Stomach (tissue), 4 donors: ENCODE data around the gene DNASE1L2.

Experiments used
- EP300 ChIP-seq: sonication (generic); formaldehyde crosslinking; IDR thresholded peaks from one replicate; pipeline ENCODE4 v1.6.1; 2017; ENCODE audit warnings: antibody characterized with exemption
- POLR2A ChIP-seq, 4 donors: fragments of 450-650 bp; IDR thresholded peaks; one replicate each; pipeline ENCODE4 v1.6.1; 2016; ENCODE audit warnings: antibody characterized with exemption in 4 of 4, control low read depth in 2 of 4, mild to moderate bottlenecking in 1 of 4, moderate library complexity in 1 of 4
- POLR2AphosphoS5 ChIP-seq, 3 donors: sonication (generic); formaldehyde crosslinking; IDR thresholded peaks; one replicate each; pipeline ENCODE4 v1.6.1; 2016; ENCODE audit warnings: antibody characterized with exemption in 3 of 3
- TF ChIP-seq, protein P1 (sequence below), 7 experiments: fragments of 450-650 bp in 4 of 7; fragments of 200-600 bp in 3 of 7; sonication (generic) in 3 of 7; IDR thresholded peaks; one replicate each; pipeline ENCODE4 v1.5.1; 2016 to 2019; ENCODE audit warnings: antibody characterized with exemption in 7 of 7, control low read depth in 2 of 7, mild to moderate bottlenecking in 1 of 7

GRCh38 chr16:2243031-2243528 is 6.8 kb downstream of the DNASE1L2 start:
- TF ChIP-seq, protein P1, sequence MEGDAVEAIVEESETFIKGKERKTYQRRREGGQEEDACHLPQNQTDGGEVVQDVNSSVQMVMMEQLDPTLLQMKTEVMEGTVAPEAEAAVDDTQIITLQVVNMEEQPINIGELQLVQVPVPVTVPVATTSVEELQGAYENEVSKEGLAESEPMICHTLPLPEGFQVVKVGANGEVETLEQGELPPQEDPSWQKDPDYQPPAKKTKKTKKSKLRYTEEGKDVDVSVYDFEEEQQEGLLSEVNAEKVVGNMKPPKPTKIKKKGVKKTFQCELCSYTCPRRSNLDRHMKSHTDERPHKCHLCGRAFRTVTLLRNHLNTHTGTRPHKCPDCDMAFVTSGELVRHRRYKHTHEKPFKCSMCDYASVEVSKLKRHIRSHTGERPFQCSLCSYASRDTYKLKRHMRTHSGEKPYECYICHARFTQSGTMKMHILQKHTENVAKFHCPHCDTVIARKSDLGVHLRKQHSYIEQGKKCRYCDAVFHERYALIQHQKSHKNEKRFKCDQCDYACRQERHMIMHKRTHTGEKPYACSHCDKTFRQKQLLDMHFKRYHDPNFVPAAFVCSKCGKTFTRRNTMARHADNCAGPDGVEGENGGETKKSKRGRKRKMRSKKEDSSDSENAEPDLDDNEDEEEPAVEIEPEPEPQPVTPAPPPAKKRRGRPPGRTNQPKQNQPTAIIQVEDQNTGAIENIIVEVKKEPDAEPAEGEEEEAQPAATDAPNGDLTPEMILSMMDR (IDR thresholded peaks at IDR 0.05), result no peak
- no peak for TF ChIP-seq EP300
- no peak for TF ChIP-seq POLR2A (IDR thresholded peaks at IDR 0.05)
- no peak for TF ChIP-seq POLR2AphosphoS5 (IDR thresholded peaks at IDR 0.05)
